Forelimb muscle (tissue), 1 donor: ENCODE measurements around the gene STAC3. TPM values are rescaled to one million over a fixed set of nuclear protein-coding genes. Genes with fewer than 3 reads are reported as not detected.
"Not testable (repeated sequence)": the region's sequence is repeated elsewhere in the genome, so short reads cannot be mapped to it uniquely, and the experiment has no call there.

Experiments
- DNase-seq: peaks from one replicate; pipeline ENCODE4 v3.0.0-alpha.2; 2013; ENCODE audit warnings: low read depth
- polyA plus RNA-seq: library from polyadenylated mRNA; unstranded; fragments of 120-200 nt; gene quantifications from one replicate; pipeline ENCODE4 v1.2.1, GENCODE V29; 2013; ENCODE audit not compliant: insufficient read length

The STAC3 gene
- polyA plus RNA-seq, result 488 TPM

- no peak for DNase-seq
Observed at GRCh38 chr12:57250956-57251355, at the start of gene STAC3. Gene STAC3 (minus strand): TSS chr12:57251187. CDS start chr12:57249636, 1,551 bp downstream.

GRCh38 chr12:57299514-57300016 is 48.6 kb upstream of the STAC3 start:
- DNase-seq, result no peak

GRCh38 chr12:57296291-57296690 is 45.3 kb upstream of the STAC3 start:
- DNase-seq, result no peak

GRCh38 chr12:57282073-57282472 is 31.1 kb upstream of the STAC3 start:
- DNase-seq, result not testable (repeated sequence)

GRCh38 chr12:57280211-57281062 is 29.4 kb upstream of the STAC3 start:
- no peak for DNase-seq

- DNase-seq, result no peak
Observed at GRCh38 chr12:57278465-57279381, 27.7 kb upstream of the STAC3 start.

GRCh38 chr12:57276935-57277563 is 26.1 kb upstream of the STAC3 start:
- no peak for DNase-seq

- not testable (repeated sequence) for DNase-seq
Observed at GRCh38 chr12:57276233-57276632, 25.2 kb upstream of the STAC3 start.

GRCh38 chr12:57273516-57273915 is 22.5 kb upstream of the STAC3 start:
- DNase-seq, result no peak

- no peak for DNase-seq
Observed at GRCh38 chr12:57272337-57273151, 21.6 kb upstream of the STAC3 start.

GRCh38 chr12:57270966-57271470 is 20.0 kb upstream of the STAC3 start:
- DNase-seq, result no peak

GRCh38 chr12:57268264-57268663 is 17.3 kb upstream of the STAC3 start:
- no peak for DNase-seq

GRCh38 chr12:57266681-57267080 is 15.7 kb upstream of the STAC3 start:
- DNase-seq, result no peak

GRCh38 chr12:57263096-57263495 is 12.1 kb upstream of the STAC3 start:
- DNase-seq, result no peak

GRCh38 chr12:57262126-57262822 is 11.3 kb upstream of the STAC3 start:
- no peak for DNase-seq

- no peak for DNase-seq
Observed at GRCh38 chr12:57261428-57261865, 10.5 kb upstream of the STAC3 start.

- DNase-seq, result no peak
Observed at GRCh38 chr12:57260366-57260765, 9.4 kb upstream of the STAC3 start.

- no peak for DNase-seq
Observed at GRCh38 chr12:57258977-57259970, 8.3 kb upstream of the STAC3 start.

- no peak for DNase-seq
Observed at GRCh38 chr12:57255916-57256315, 4.9 kb upstream of the STAC3 start.
